Measurements from ENCODE around the gene SHC4. TPM values are rescaled to one million over a fixed set of nuclear protein-coding genes. Genes with fewer than 3 reads are reported as not detected.

SHC4 gene, protein sequence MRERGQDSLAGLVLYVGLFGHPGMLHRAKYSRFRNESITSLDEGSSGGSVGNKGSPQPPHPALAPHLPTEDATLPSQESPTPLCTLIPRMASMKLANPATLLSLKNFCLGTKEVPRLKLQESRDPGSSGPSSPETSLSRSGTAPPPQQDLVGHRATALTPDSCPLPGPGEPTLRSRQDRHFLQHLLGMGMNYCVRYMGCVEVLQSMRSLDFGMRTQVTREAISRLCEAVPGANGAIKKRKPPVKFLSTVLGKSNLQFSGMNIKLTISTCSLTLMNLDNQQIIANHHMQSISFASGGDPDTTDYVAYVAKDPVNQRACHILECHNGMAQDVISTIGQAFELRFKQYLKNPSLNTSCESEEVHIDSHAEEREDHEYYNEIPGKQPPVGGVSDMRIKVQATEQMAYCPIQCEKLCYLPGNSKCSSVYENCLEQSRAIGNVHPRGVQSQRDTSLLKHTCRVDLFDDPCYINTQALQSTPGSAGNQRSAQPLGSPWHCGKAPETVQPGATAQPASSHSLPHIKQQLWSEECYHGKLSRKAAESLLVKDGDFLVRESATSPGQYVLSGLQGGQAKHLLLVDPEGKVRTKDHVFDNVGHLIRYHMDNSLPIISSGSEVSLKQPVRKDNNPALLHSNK
- total RNA-seq = 0.15 and 0.65 TPM in 2 replicates

DNA sequence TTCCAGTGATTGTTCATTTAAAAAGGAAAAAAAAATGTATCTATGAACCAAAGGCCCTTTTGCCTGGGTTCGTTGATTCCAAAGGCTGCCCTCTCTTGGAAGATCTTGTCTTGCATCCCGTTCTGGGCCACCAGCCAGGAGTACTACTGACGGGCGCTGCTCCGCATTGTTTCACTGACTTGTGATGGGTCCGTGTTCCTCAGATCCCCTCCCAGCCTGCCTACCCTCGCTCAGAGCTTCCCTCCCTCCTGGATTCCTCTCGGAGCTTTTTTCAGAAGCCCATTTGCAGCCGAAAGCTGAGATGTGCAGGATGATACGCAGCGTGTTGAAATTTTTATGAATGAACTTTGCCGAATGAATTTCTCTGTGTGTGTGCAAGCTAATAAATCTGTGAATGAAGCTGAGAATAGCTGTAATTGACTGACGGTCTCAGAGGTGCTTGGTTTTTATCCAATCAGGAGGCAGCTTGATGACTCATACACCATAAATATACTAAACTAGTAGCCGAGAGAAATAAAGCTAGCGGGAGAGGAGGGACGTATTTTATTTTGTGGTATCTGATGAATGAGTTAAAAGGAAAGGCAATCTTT lies at the start of gene SHC4:
TSS of gene SHC4 (minus strand) at position 396 of the 590 bp plus-strand sequence. CDS start 904 bp downstream, outside the sequence.

GRCh38 chr15:48877630-48878595 lies 85.8 kb downstream of the SHC4 start, which contains the start of gene EID1:
Gene EID1 (plus strand): TSS chr15:48878134. CDS start chr15:48878177, 43 bp downstream.

DNA sequence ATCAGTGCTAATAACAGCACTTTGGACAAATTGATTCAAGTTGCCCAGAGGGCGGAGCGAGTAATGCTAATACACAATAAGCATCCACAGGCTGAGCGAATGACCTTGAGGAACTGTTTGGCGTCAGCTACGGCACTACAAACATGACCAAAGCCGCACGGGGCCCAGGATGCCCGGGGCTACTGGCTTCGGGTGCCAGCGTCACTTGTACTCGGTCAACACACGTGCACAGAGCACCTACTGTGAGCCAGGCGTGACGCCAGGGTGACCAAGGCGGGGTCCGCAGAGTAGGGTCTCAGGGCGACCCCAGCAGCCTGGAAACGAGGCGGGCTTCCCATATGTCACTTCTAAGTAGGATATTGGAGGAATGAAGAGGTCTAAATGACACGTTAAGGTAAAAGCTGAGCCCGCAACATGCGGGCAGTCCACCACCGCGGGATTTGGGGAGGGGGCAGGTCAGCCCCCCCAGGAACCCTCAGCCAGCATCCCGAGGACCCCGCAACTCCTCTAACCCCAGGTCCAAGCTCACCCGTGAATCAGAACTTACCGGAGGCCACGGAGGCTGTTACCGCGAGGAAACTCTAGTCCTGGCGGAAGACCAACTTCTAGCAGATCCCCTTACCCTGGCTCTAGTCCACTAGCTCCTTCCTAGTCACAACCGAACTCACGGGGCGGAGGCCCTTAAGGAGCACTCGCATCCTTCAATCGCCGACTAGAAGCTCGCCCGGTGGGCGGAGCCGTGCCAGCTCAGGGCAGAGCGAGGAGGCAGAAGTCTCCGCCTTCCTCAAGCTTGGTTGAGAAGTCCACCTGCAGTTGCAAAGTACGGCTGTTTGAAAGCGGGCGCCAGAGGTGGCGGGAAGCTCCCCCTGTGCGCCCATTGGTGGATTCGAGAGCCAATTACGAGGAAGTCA lies 153.1 kb downstream of the SHC4 start, which contains the start of gene CEP152:
TSS of gene CEP152 (minus strand) at position 656 of the 911 bp plus-strand sequence. CDS start 5,420 bp downstream, outside the sequence.

Other genes with a start within 250 kb of the SHC4 start
- 8.4 and 8.8 TPM in 2 replicates for gene CEP152, start 152.8 kb downstream of the SHC4 start, total RNA-seq
- gene EID1, start 85.8 kb downstream of the SHC4 start, total RNA-seq = 331 and 581 TPM in 2 replicates
- gene SECISBP2L, start 82.5 kb upstream of the SHC4 start, total RNA-seq = 19.8 and 23.4 TPM in 2 replicates
- gene COPS2, start 191.7 kb upstream of the SHC4 start, total RNA-seq = 80.6 and 83.0 TPM in 2 replicates
- 76.1 and 77.3 TPM in 2 replicates for gene GALK2, start 206.3 kb upstream of the SHC4 start, total RNA-seq